AG09319 (cell line): ENCODE results near the gene HIRA.

Source experiments
- DNase-seq: peaks from one replicate; pipeline ENCODE4 v3.0.0-alpha.2; 2010; ENCODE audit warnings: low read depth; ENCODE audit errors: extremely low read depth
- TF ChIP-seq, protein P1 (sequence below): IDR thresholded peaks from 2 replicates; pipeline ENCODE4 v1.5.1; 2011; ENCODE audit warnings: low read depth, mild to moderate bottlenecking, inconsistent platforms, low read length, moderate library complexity

HIRA gene

DNA sequence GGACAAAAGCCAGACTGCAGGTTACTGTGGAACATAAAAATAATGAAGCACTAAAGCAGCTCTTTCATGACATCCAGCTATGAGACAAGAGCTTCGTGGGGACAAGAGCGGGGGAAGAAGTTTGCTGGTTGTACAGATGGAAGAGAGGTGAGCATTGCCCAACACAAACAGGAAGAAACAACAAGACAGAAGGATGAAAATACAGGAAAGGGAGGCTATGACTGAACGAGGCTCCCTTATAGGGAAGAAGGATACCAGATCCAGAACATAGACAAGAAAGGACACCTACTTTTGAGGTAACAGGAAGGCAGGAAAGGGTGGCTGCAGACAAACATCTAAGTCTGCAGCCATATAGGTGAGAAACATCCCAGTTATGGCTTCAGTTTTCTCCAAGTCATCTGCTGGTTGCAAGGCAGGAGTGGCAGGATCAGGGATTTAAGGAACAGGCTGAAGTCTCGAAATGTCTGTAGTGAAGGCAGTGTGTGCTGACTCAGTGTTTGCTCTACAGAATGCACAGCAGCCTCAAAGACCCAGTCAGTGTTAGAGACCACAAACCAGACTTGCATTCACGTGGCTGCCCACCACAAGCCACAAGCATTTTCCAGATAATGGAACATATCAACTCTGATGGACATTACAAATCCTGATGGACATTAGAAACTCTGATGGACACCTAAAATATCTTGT, 141.9 kb downstream of the HIRA start:
- no peak for DNase-seq
- TF ChIP-seq, protein P1, sequence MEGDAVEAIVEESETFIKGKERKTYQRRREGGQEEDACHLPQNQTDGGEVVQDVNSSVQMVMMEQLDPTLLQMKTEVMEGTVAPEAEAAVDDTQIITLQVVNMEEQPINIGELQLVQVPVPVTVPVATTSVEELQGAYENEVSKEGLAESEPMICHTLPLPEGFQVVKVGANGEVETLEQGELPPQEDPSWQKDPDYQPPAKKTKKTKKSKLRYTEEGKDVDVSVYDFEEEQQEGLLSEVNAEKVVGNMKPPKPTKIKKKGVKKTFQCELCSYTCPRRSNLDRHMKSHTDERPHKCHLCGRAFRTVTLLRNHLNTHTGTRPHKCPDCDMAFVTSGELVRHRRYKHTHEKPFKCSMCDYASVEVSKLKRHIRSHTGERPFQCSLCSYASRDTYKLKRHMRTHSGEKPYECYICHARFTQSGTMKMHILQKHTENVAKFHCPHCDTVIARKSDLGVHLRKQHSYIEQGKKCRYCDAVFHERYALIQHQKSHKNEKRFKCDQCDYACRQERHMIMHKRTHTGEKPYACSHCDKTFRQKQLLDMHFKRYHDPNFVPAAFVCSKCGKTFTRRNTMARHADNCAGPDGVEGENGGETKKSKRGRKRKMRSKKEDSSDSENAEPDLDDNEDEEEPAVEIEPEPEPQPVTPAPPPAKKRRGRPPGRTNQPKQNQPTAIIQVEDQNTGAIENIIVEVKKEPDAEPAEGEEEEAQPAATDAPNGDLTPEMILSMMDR: no peak

DNA sequence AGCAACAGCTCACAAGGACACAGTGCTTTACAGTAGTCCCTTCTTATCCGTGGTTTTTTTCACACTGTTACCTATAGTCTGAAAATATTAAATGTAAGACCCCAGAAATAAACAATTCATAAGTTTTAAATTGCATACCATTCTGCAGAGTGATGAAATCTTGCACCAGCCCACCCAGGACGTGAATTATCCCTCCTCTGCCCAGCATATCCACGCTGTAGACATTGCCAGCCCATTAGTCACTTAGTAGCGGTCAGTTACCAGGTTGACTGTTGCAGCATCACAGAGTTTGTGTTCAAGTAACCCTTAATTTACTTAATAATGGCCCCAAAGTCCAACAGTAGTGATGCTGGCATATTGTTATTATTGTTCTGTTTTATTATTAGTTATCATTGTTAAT, 143.6 kb downstream of the HIRA start:
- TF ChIP-seq, protein P1: no peak
- peak; percentile 37 for DNase-seq

DNA sequence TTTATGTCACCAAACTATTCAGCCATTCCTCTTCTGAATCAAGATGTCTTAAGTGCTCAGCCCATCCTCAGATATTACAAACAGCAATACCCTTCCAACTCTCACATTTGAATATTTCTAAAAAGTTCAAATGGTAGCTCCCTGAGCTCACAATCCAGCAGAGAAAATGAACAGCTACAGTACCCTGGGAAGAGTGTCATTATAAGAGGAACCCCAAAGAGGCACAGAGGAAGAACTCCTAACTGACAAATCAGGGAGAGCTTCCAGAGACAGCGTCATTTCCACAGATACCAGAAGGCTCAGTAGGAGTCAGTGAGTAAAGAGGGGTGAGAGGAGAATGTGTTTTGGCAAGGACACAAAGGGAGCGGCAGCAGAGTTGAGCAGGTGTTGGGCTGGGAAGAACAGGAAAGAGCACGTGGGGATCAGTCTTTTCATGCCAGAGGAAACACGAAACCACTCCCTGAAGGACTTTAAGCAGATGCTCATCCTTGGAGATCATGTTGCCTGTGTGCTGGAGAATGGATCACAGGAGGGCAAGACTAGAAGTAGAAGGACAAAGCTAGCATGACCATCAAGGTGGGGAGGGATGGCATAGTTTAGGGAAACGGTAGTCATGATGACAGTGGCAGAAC, 144.3 kb downstream of the HIRA start:
- no peak for DNase-seq
- TF ChIP-seq, protein P1: no peak

DNA sequence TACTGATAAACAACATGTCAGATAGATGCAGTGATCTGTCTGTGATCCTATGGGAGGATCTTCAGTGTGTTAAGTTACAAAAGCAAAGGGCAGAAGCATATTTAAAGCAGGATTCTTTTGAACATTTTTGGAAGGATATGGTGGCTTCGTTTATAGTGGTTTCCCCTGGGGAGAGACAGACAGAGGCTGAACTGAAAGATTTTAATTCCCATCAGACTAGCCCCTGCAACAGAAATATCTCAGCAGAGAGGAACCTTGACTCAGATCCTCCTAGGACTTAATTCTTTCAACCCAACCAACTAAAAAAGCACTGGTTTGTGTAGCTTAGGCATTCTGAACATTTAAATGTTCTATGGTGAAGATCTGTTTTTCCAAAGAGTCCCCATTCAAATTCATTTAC, 145.7 kb downstream of the HIRA start:
- TF ChIP-seq, protein P1: no peak
- DNase-seq: no peak
